ENCODE results near the gene ARHGEF11. TPM values are rescaled to one million over a fixed set of nuclear protein-coding genes. Genes with fewer than 3 reads are reported as not detected.
A peak's percentile ranks its signal among the peaks of the same experiment; 100 is the strongest.

ARHGEF11 gene
- total RNA-seq, 1 donor from 2014 or later: 52.7 TPM

GRCh38 chr1:156938813-156939212 lies 106.7 kb downstream of the ARHGEF11 start:
- no peak overlapping the region for H3K27ac Mint-ChIP-seq (ENCODE audit: unreplicated experiment)
- H3K4me1 Mint-ChIP-seq: no peaks in the 10 kb centered on the region
- TF ChIP-seq CTCF (conservative IDR thresholded peaks at IDR 0.05): no peak
- no peak overlapping the region for H3K4me3 Mint-ChIP-seq
- no peak for DNase-seq (ENCODE audit: low read depth, low spot score)
- H3K9me3 Mint-ChIP-seq: no peaks in the 10 kb centered on the region
- no peaks in the 10 kb centered on the region for H3K27me3 Mint-ChIP-seq (ENCODE audit: low read depth)
- peaks cover 11% of the 10 kb centered on the region for H3K36me3 Mint-ChIP-seq (ENCODE audit: low read depth)

GRCh38 chr1:156937883-156938282 lies 107.7 kb downstream of the ARHGEF11 start:
- H3K36me3 Mint-ChIP-seq (ENCODE audit: low read depth): peaks cover 7% of the 10 kb centered on the region
- H3K4me1 Mint-ChIP-seq: no peaks in the 10 kb centered on the region
- H3K27ac Mint-ChIP-seq (ENCODE audit: unreplicated experiment): peak overlapping the region; percentile 59
- TF ChIP-seq CTCF (conservative IDR thresholded peaks at IDR 0.05): no peak
- no peak overlapping the region for H3K4me3 Mint-ChIP-seq
- no peak for DNase-seq (ENCODE audit: low read depth, low spot score)
- H3K27me3 Mint-ChIP-seq (ENCODE audit: low read depth): peaks cover 3% of the 10 kb centered on the region
- no peaks in the 10 kb centered on the region for H3K9me3 Mint-ChIP-seq

- Mint-ChIP-seq H3K27ac (ENCODE audit: unreplicated experiment) (no peak overlapping the region), H3K9me3 (no peaks in the 10 kb centered on the region), H3K36me3 (ENCODE audit: low read depth) (peaks cover 2% of the 10 kb centered on the region), H3K4me1 (no peaks in the 10 kb centered on the region), H3K27me3 (ENCODE audit: low read depth) (peaks cover 6% of the 10 kb centered on the region), H3K4me3 (no peak overlapping the region)
- no peak for TF ChIP-seq CTCF (conservative IDR thresholded peaks at IDR 0.05)
- no peak for DNase-seq (ENCODE audit: low read depth, low spot score)
These were observed 108.8 kb downstream of the ARHGEF11 start for GRCh38 chr1:156936721-156937220.

GRCh38 chr1:156936191-156936590 lies 109.4 kb downstream of the ARHGEF11 start:
- Mint-ChIP-seq H3K27me3 (ENCODE audit: low read depth) (peaks cover 12% of the 10 kb centered on the region), H3K27ac (ENCODE audit: unreplicated experiment) (no peak overlapping the region), H3K36me3 (ENCODE audit: low read depth) (peaks cover 2% of the 10 kb centered on the region), H3K4me1 (peaks cover 5% of the 10 kb centered on the region), H3K4me3 (no peak overlapping the region), H3K9me3 (no peaks in the 10 kb centered on the region)
- no peak for TF ChIP-seq CTCF (conservative IDR thresholded peaks at IDR 0.05)
- DNase-seq (ENCODE audit: low read depth, low spot score): no peak

GRCh38 chr1:156935505-156936128 lies 109.9 kb downstream of the ARHGEF11 start:
- peaks cover 2% of the 10 kb centered on the region for H3K36me3 Mint-ChIP-seq (ENCODE audit: low read depth)

More at GRCh38 chr1:156935505-156936128, 109.9 kb downstream of the ARHGEF11 start:
- H3K9me3 Mint-ChIP-seq: no peaks in the 10 kb centered on the region
- TF ChIP-seq CTCF (conservative IDR thresholded peaks at IDR 0.05): no peak
- peaks cover 17% of the 10 kb centered on the region for H3K27me3 Mint-ChIP-seq (ENCODE audit: low read depth)
- H3K27ac Mint-ChIP-seq (ENCODE audit: unreplicated experiment): no peak overlapping the region
- H3K4me3 Mint-ChIP-seq: no peak overlapping the region
- DNase-seq (ENCODE audit: low read depth, low spot score): no peak
- H3K4me1 Mint-ChIP-seq: peaks cover 6% of the 10 kb centered on the region
